Panc1 (cell line): ENCODE data around the gene CDKN2AIP. TPM values are rescaled to one million over a fixed set of nuclear protein-coding genes. Genes with fewer than 3 reads are reported as not detected.

Experiments used
- ATAC-seq: fragments of 200-7000 bp; cut with Tn5 transposase; 2 replicates; pipeline ENCODE4 v1.9.1; 2020; ENCODE audit warnings: mild to moderate bottlenecking, moderate library complexity
- BruUV-seq: library from RNA; stranded (reverse); fragments of 400-500 nt; replicated peaks from 2 replicates; lab custom pipeline; 2021; lab: Mats Ljungman, UMichigan
- CTCF ChIA-PET: fragments of 300-600 bp; sonication (Branson Sonifier 250); formaldehyde crosslinking; loops from one replicate; lab custom pipeline; 2022; ENCODE audit warnings: antibody characterized with exemption; lab: Charles Lee
- POLR2A ChIA-PET: fragments of 300-600 bp; sonication (Branson Sonifier 250); formaldehyde crosslinking; loops from one replicate; lab custom pipeline; 2022; ENCODE audit warnings: antibody characterized with exemption; lab: Charles Lee
- DNase-seq: peaks from one replicate; pipeline ENCODE4 v3.0.0-alpha.2; 2010; ENCODE audit warnings: low read depth, low spot score
- H3K27ac ChIP-seq: 2 replicates; pipeline ENCODE4 v1.5.1; 2011; ENCODE audit warnings: mild to moderate bottlenecking, low read length, inconsistent platforms
- H3K27me3 ChIP-seq: fragments of 200-500 bp; sonication (Bioruptor generic); 2 replicates; pipeline ENCODE4 v1.6.0; 2014; ENCODE audit warnings: low read length, inconsistent platforms; ENCODE audit not compliant: control insufficient read depth, insufficient read depth
- H3K36me3 ChIP-seq: fragments of 200-500 bp; sonication (Bioruptor generic); 2 replicates; pipeline ENCODE4 v1.5.1; 2014; ENCODE audit warnings: inconsistent platforms, mild to moderate bottlenecking, low read length, moderate library complexity; ENCODE audit not compliant: control insufficient read depth, insufficient read depth
- H3K4me1 ChIP-seq: 2 replicates; pipeline ENCODE4 v1.5.1; 2011; ENCODE audit warnings: inconsistent platforms, mild to moderate bottlenecking, low read length, moderate library complexity; ENCODE audit not compliant: control insufficient read depth, insufficient read depth
- H3K4me3 ChIP-seq, 2 experiments: 2 replicates each; pipeline ENCODE4 v1.5.1; 2011 to 2012; ENCODE audit warnings: low read depth in 2 of 2, low read length in 2 of 2, mild to moderate bottlenecking in 2 of 2, inconsistent platforms in 1 of 2, moderate library complexity in 1 of 2
- H3K9me3 ChIP-seq: fragments of 200-500 bp; sonication (Bioruptor generic); 2 replicates; pipeline ENCODE4 v1.5.1; 2014; ENCODE audit warnings: low read depth, mild to moderate bottlenecking, inconsistent platforms, low read length, moderate library complexity; ENCODE audit not compliant: control insufficient read depth, insufficient read depth
- CTCF ChIP-seq: fragments of 450-650 bp; IDR thresholded peaks from 2 replicates; pipeline ENCODE4 v1.5.1; 2017; ENCODE audit warnings: mild to moderate bottlenecking
- POLR2AphosphoS5 ChIP-seq: IDR thresholded peaks from 2 replicates; pipeline ENCODE4 v1.6.1; 2012; ENCODE audit warnings: mild to moderate bottlenecking, low read depth, low read length, moderate library complexity
- REST ChIP-seq, 2 experiments: IDR thresholded peaks; 2 replicates each; pipeline ENCODE4 v1.6.1; 2011 to 2012; ENCODE audit warnings: low read depth in 2 of 2, control low read depth in 1 of 2, low read length in 1 of 2, mild to moderate bottlenecking in 1 of 2, moderate library complexity in 1 of 2; ENCODE audit not compliant: insufficient read depth in 1 of 2
- SIN3A ChIP-seq: IDR thresholded peaks from 2 replicates; pipeline ENCODE4 v1.6.1; 2012; ENCODE audit warnings: low read depth, mild to moderate bottlenecking, low read length, moderate library complexity, borderline replicate concordance; ENCODE audit not compliant: insufficient read depth
- TCF7L2 ChIP-seq: IDR thresholded peaks from 2 replicates; pipeline ENCODE4 v1.6.1; 2011; ENCODE audit warnings: mild to moderate bottlenecking, low read depth, low read length, inconsistent platforms
- in situ Hi-C: cut with HindIII; loops from 2 replicates; pipeline ENCODE4 v1.10.0; 2016; ENCODE audit warnings: low sequenced_read_pairs, low pct_unique_long_range_greater_than_20kb
- intact Hi-C: fragments of 100-400 bp; cut with micrococcal nuclease; formaldehyde crosslinking; loops from one replicate; pipeline ENCODE4 v1.10.0; 2022; ENCODE audit not compliant: unreplicated experiment
- total RNA-seq: library from RNA; stranded (reverse); gene quantifications from one replicate; pipeline ENCODE4 v1.2.1, GENCODE V29; 2021; ENCODE audit not compliant: unreplicated experiment

The CDKN2AIP gene
- total RNA-seq, 1 experiment from 2014 or later, result 21.1 TPM

- no peaks in the 10 kb centered on the region for H3K36me3 ChIP-seq
- TF ChIP-seq TCF7L2, result no peak
- no peak for TF ChIP-seq POLR2AphosphoS5
- no peak for TF ChIP-seq CTCF
- TF ChIP-seq SIN3A, result no peak
- no peak for TF ChIP-seq REST (IDR thresholded peaks at IDR 0.05; ENCODE audit: insufficient read depth in 1 of 2, low read depth in 2 of 2, low read length in 1 of 2)
- DNase-seq, result no peak
- no peak for ATAC-seq
- no peaks in the 10 kb centered on the region; the same call in none of the 2 replicates for H3K4me1 ChIP-seq
- POLR2A ChIA-PET, result no interaction called here
- no TSS peak for BruUV-seq
- H3K4me3 ChIP-seq, result no peak overlapping the region
- CTCF ChIA-PET, result interaction anchor here (0.5 kb wide), 1 partner anchor 8 kb away, joined by 4 read pairs; no protein-coding TSS in a partner anchor
- no peaks in the 10 kb centered on the region for H3K27me3 ChIP-seq
- no peaks in the 10 kb centered on the region for H3K9me3 ChIP-seq
- intact Hi-C loops (no loop called here), in situ Hi-C loops (no loop called here)
- H3K27ac ChIP-seq, result no peak overlapping the region
Measured at GRCh38 chr4:183401473-183401872, 43.0 kb upstream of the CDKN2AIP start.

- no peak overlapping the region for H3K27ac ChIP-seq
- ATAC-seq (no peak), DNase-seq (no peak)
- H3K36me3 ChIP-seq, result no peaks in the 10 kb centered on the region
- in situ Hi-C loops, result no loop called here
- H3K4me1 ChIP-seq, result no peaks in the 10 kb centered on the region; the same call in none of the 2 replicates
- H3K4me3 ChIP-seq, result no peak overlapping the region
- H3K27me3 ChIP-seq, result no peaks in the 10 kb centered on the region
- no peaks in the 10 kb centered on the region for H3K9me3 ChIP-seq
- no TSS peak for BruUV-seq
- intact Hi-C loops, result no loop called here
- TF ChIP-seq POLR2AphosphoS5 (no peak), CTCF (no peak), REST (IDR thresholded peaks at IDR 0.05; ENCODE audit: insufficient read depth in 1 of 2, low read depth in 2 of 2, low read length in 1 of 2) (no peak), TCF7L2 (no peak), SIN3A (no peak)
- ChIA-PET POLR2A (no interaction called here), CTCF (no interaction called here)
Measured at GRCh38 chr4:183402771-183403170, 41.7 kb upstream of the CDKN2AIP start.
